Measurements from ENCODE around the gene CDC42SE2. TPM values are rescaled to one million over a fixed set of nuclear protein-coding genes. Genes with fewer than 3 reads are reported as not detected.
"Not testable (repeated sequence)": the region's sequence is repeated elsewhere in the genome, so short reads cannot be mapped to it uniquely, and the experiment has no call there.

CDC42SE2 gene
- total RNA-seq, 4 donors from 2014 or later, result 25.2 to 38.7 (median 30.1) TPM

DNA sequence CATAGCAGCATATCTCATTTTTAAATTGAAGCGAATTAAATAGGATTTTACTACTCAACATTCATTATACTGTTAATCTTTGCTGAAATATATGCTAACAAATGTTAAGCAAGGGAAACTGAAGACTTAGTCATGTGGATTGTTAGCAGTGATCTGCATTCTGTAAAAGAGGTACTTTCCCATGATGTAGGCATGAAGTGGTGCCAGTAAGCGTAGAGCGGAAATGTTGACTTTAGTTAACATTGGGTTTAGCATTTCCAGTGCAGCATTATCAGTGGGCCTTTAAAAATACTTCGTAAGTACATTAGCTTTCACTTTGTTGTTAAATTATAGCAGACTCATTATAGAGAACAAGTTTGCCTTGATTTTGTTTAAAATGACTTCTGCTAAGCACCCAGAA is 130.3 kb downstream of the CDC42SE2 start:
- Histone ChIP-seq H3K36me3 (peaks cover 0 to 48% of the 10 kb centered on the region in 2 donors), H3K4me3 (no peak overlapping the region), H3K27ac (peak overlapping the region in 1 of 4 donors; percentile 31), H3K27me3 (no peaks in the 10 kb centered on the region), H3K4me1 (peaks cover 0 to 32% (median 0%) of the 10 kb centered on the region in 3 donors), H3K9me3 (no peaks in the 10 kb centered on the region)
- WGBS, 2 donors (ENCODE audit: low coverage in 1 of 2), result 31 to 79% methylated on average over 4 of the region's 4 CpGs
- ATAC-seq, result no peak
- TF ChIP-seq, protein P1, sequence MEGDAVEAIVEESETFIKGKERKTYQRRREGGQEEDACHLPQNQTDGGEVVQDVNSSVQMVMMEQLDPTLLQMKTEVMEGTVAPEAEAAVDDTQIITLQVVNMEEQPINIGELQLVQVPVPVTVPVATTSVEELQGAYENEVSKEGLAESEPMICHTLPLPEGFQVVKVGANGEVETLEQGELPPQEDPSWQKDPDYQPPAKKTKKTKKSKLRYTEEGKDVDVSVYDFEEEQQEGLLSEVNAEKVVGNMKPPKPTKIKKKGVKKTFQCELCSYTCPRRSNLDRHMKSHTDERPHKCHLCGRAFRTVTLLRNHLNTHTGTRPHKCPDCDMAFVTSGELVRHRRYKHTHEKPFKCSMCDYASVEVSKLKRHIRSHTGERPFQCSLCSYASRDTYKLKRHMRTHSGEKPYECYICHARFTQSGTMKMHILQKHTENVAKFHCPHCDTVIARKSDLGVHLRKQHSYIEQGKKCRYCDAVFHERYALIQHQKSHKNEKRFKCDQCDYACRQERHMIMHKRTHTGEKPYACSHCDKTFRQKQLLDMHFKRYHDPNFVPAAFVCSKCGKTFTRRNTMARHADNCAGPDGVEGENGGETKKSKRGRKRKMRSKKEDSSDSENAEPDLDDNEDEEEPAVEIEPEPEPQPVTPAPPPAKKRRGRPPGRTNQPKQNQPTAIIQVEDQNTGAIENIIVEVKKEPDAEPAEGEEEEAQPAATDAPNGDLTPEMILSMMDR (IDR thresholded peaks at IDR 0.05), result no peak
- TF ChIP-seq POLR2AphosphoS5 (IDR thresholded peaks at IDR 0.05), result peak; percentile 2

DNA sequence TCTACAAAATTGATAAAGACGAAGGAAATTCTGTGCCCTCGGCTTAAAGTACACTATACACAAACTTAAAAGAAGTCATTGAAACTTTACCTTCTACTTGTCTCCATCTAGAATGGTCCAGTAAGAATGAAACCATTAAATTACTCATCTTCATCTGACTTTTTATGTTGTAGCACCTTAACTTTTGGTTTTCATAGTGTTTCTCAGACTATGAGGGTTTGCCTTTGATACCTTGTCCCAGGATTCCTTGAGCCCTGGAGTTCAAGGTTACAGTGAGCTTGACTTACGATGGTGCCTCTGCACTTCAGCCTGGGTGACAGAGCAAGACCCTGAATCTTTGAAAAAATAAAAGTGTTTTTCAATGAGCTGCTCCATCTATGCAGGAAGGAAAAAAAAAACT is 132.2 kb downstream of the CDC42SE2 start:
- H3K4me1 ChIP-seq, result peaks cover 0 to 32% (median 0%) of the 10 kb centered on the region in 3 donors
- WGBS, 2 donors (ENCODE audit: low coverage in 1 of 2), result 92 to 97% methylated on average over 3 of the region's 3 CpGs
- H3K9me3 ChIP-seq, result no peaks in the 10 kb centered on the region
- no peak overlapping the region for H3K4me3 ChIP-seq
- no peak for ATAC-seq
- peaks cover 0 to 43% of the 10 kb centered on the region in 2 donors for H3K36me3 ChIP-seq
- no peaks in the 10 kb centered on the region for H3K27me3 ChIP-seq
- TF ChIP-seq POLR2AphosphoS5 (IDR thresholded peaks at IDR 0.05) (no peak), POLR2A (IDR thresholded peaks at IDR 0.05) (no peak), EP300 (IDR thresholded peaks at IDR 0.05) (no peak)
- TF ChIP-seq, protein P1 (IDR thresholded peaks at IDR 0.05), result no peak
- no peak overlapping the region for H3K27ac ChIP-seq

DNA sequence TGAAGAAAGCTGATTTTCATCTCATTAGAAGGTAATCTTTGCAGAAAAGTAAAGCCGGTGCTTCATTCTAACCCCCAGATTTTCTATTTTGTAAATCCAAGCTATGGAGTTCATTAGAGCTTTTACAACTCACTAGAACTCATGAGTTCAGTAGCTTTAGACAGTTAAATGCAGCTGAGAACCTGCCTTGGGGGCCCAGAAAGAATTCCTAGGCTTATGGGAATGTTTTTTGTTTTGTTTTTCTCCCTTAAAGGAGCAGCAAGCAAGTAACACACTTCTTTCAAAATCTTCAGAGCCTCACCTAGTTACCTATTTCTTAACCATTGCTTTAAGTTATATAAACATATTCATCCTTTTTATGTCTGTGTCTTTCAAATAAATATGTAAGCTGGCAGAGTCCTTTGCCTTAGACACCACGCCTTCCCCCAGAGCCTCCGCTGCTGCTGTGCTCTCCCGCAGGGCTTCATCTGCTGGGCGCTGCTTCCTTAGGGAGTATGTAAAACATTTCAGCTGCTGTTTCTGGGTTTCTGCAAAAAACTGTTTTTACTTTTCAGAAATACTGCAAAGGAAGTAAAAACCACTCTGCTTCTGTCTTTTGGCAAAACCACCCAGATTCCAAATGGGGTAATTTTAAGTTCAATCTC is 132.9 kb downstream of the CDC42SE2 start:
- no peak overlapping the region for H3K4me3 ChIP-seq
- H3K36me3 ChIP-seq, result peaks cover 0 to 42% of the 10 kb centered on the region in 2 donors
- H3K27me3 ChIP-seq, result no peaks in the 10 kb centered on the region
- TF ChIP-seq EP300 (IDR thresholded peaks at IDR 0.05), result no peak
- TF ChIP-seq, protein P1 (IDR thresholded peaks at IDR 0.05), result no peak
- TF ChIP-seq POLR2AphosphoS5 (IDR thresholded peaks at IDR 0.05), result no peak
- no peak for TF ChIP-seq POLR2A (IDR thresholded peaks at IDR 0.05)
- 93 to 96% methylated on average over 5 of the region's 5 CpGs for WGBS, 2 donors (ENCODE audit: low coverage in 1 of 2)
- H3K27ac ChIP-seq, result no peak overlapping the region
- H3K9me3 ChIP-seq, result peaks cover 0 to 5% (median 0%) of the 10 kb centered on the region in 3 donors
- H3K4me1 ChIP-seq, result peaks cover 0 to 32% (median 0%) of the 10 kb centered on the region in 3 donors
- ATAC-seq, result no peak

DNA sequence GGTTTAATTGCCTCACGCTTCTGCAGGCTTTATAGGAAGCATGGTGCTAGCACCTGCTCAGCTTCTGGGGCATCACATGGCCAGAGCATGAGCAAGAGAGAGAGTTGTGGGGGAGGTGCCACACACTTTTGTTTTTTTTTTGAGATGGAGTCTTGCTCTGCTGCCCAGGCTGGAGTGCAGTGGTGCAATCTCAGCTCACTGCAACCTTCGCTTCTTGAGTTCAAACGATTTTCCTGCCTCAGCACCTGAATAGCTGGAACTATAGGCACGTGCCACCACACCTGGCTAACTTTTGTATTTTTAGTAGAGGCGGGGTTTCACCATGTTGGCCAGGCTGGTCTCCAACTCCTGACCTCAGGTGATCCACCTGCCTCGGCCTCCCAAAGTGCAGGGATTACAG is 135.2 kb downstream of the CDC42SE2 start:
- H3K27ac ChIP-seq, H3K4me3 ChIP-seq, ATAC-seq, H3K27me3 ChIP-seq: not testable (repeated sequence)
- 90 to 100% methylated on average over 2 to 4 of the region's 6 CpGs for WGBS, 2 donors (ENCODE audit: low coverage in 1 of 2)
- H3K36me3 ChIP-seq, result peaks cover 0 to 43% of the 10 kb centered on the region in 2 donors
- H3K9me3 ChIP-seq, result peaks cover 0 to 18% (median 0%) of the 10 kb centered on the region in 3 donors
- H3K4me1 ChIP-seq, result peaks cover 0 to 20% (median 0%) of the 10 kb centered on the region in 3 donors

DNA sequence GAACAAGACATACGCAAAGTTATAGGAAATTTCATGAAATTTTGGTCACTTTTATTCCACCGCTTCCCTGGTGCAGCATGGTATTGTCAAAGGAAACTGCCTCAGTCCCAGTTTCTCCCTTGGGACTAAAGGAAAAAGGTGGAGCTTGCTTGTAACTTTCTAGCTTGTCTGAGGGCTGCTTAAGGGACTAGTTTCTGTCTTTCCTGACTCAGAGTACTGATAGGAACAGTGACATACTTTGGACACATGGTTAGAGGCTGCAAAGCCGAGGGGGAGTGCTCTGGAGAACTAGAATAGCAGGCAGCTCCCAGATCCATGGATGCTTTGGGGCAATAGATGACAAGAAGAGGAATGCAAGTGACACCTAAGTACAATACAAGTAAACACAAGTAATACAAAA is 136.7 kb downstream of the CDC42SE2 start:
- no peak for ATAC-seq
- TF ChIP-seq, protein P1 (IDR thresholded peaks at IDR 0.05), result no peak
- TF ChIP-seq POLR2AphosphoS5 (IDR thresholded peaks at IDR 0.05) (no peak), EP300 (IDR thresholded peaks at IDR 0.05) (no peak)
- peaks cover 0 to 16% (median 0%) of the 10 kb centered on the region in 3 donors for H3K4me1 ChIP-seq
- H3K4me3 ChIP-seq, result no peak overlapping the region
- H3K36me3 ChIP-seq, result peaks cover 0 to 48% of the 10 kb centered on the region in 2 donors
- peaks cover 0 to 18% (median 0%) of the 10 kb centered on the region in 3 donors for H3K9me3 ChIP-seq
- no peaks in the 10 kb centered on the region for H3K27me3 ChIP-seq
- WGBS, 2 donors (ENCODE audit: low coverage in 1 of 2), result 92 to 100% methylated on average over 2 to 3 of the region's 3 CpGs
- no peak overlapping the region for H3K27ac ChIP-seq
